HG02759 (cell line): ENCODE data around the gene GNG2.

Experiments
- ATAC-seq: cut with Tn5 transposase; IDR thresholded peaks from one replicate; pipeline ENCODE4 v1.9.1; 2021; ENCODE audit warnings: mild to moderate bottlenecking, moderate library complexity; ENCODE audit not compliant: unreplicated experiment

The GNG2 gene

GRCh38 chr14:52015411-52016030 is 155.1 kb downstream of the GNG2 start:
- ATAC-seq, result no peak

DNA sequence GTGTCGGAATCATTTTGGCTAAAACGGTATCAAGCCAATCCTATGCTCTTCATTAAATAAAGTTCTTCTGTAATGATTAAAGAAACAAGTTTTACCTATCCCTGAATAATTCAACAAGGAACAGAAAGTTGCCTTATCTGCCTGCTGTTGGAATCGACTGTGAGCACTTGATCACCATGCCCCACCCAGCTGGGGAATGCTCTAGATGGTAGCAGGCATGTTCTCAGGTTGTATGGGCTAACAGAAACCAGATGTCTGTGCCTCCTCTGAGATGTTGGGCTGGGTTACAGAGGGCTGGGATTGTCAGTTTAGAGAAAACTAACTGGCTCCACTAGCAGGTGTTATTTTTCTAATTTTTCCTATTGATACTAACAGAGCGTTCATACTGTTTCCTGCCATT is 157.8 kb downstream of the GNG2 start:
- no peak for ATAC-seq

- no peak for ATAC-seq
These were observed 158.6 kb downstream of the GNG2 start for GRCh38 chr14:52018970-52019369.
